Hepatocyte (in vitro differentiated cells): ENCODE measurements around the gene TCFL5. TPM values are rescaled to one million over a fixed set of nuclear protein-coding genes. Genes with fewer than 3 reads are reported as not detected.

Experiments
- DNase-seq: peaks from one replicate; pipeline ENCODE4 v3.0.0-alpha.2; 2016; ENCODE audit warnings: low spot score
- H2AFZ ChIP-seq: fragments of 200-600 bp; sonication (generic); 2 replicates; pipeline ENCODE4 v1.6.0; 2016; ENCODE audit warnings: antibody characterized with exemption, mild to moderate bottlenecking
- H3K27ac ChIP-seq: fragments of 200-600 bp; sonication (generic); 2 replicates; pipeline ENCODE4 v1.5.1; 2016; ENCODE audit warnings: mild to moderate bottlenecking
- H3K27me3 ChIP-seq: fragments of 200-600 bp; sonication (generic); 2 replicates; pipeline ENCODE4 v1.6.1; 2016
- H3K36me3 ChIP-seq: fragments of 200-600 bp; sonication (generic); replicated peaks from 2 replicates; pipeline ENCODE4 v1.5.1; 2016; ENCODE audit warnings: low read depth; ENCODE audit not compliant: insufficient read depth
- H3K4me1 ChIP-seq: fragments of 200-600 bp; sonication (generic); 2 replicates; pipeline ENCODE4 v1.5.1; 2016; ENCODE audit warnings: mild to moderate bottlenecking, moderate library complexity; ENCODE audit not compliant: insufficient read depth
- H3K4me2 ChIP-seq: fragments of 200-600 bp; sonication (generic); 2 replicates; pipeline ENCODE4 v1.6.0; 2016
- H3K4me3 ChIP-seq: fragments of 200-600 bp; sonication (generic); 2 replicates; pipeline ENCODE4 v1.5.1; 2016; ENCODE audit warnings: mild to moderate bottlenecking
- H3K79me2 ChIP-seq: fragments of 200-600 bp; sonication (generic); 2 replicates; pipeline ENCODE4 v1.6.0; 2017; ENCODE audit warnings: mild to moderate bottlenecking
- H3K9me2 ChIP-seq: fragments of 200-600 bp; sonication (generic); replicated peaks from 2 replicates; pipeline ENCODE4 v1.6.0; 2017; ENCODE audit warnings: mild to moderate bottlenecking; ENCODE audit not compliant: insufficient read depth
- H3K9me3 ChIP-seq: fragments of 200-600 bp; sonication (generic); 2 replicates; pipeline ENCODE4 v1.5.1; 2016; ENCODE audit warnings: low read depth, mild to moderate bottlenecking
- H4K20me1 ChIP-seq: fragments of 200-600 bp; sonication (generic); 2 replicates; pipeline ENCODE4 v1.6.0; 2016; ENCODE audit warnings: mild to moderate bottlenecking; ENCODE audit not compliant: insufficient read depth, poor library complexity, severe bottlenecking
- CTCF ChIP-seq: fragments of 200-600 bp; sonication (generic); IDR thresholded peaks from 2 replicates; pipeline ENCODE4 v1.5.1; 2016; ENCODE audit warnings: antibody characterized with exemption, mild to moderate bottlenecking; ENCODE audit not compliant: poor library complexity
- EZH2 ChIP-seq: fragments of 200-600 bp; sonication (generic); IDR thresholded peaks from 2 replicates; pipeline ENCODE4 v1.6.1; 2016; ENCODE audit warnings: antibody characterized with exemption, mild to moderate bottlenecking, borderline replicate concordance
- EZH2phosphoT487 ChIP-seq: fragments of 200-600 bp; sonication (generic); IDR thresholded peaks from one replicate; pipeline ENCODE4 v1.6.1; 2018; ENCODE audit warnings: antibody characterized with exemption, mild to moderate bottlenecking, low read depth, moderate library complexity; ENCODE audit not compliant: unreplicated experiment, severe bottlenecking
- WGBS: methylation state at CpG from one replicate; pipeline ENCODE4 v1.1.6; 2016; ENCODE audit warnings: low lambda C conversion rate; ENCODE audit errors: missing lambda C conversion rate; 5-methylcytosine and 5-hydroxymethylcytosine counted together
- polyA plus RNA-seq: library from polyadenylated mRNA; unstranded; fragments of >200 nt; fragmentation: Nextera tagmentation; extraction: Ambion mirVana; gene quantifications from 2 replicates; pipeline ENCODE4 v1.2.1, GENCODE V29; 2016
- total RNA-seq: library from RNA; depleted of rRNA; stranded (reverse); fragments of >200 nt; gene quantifications from 2 replicates; pipeline ENCODE4 v1.2.3, GENCODE V29; 2014

TCFL5 gene
- total and polyA plus RNA-seq, 2 experiments from 2014 or later = 8.5 to 9.5 TPM

DNA sequence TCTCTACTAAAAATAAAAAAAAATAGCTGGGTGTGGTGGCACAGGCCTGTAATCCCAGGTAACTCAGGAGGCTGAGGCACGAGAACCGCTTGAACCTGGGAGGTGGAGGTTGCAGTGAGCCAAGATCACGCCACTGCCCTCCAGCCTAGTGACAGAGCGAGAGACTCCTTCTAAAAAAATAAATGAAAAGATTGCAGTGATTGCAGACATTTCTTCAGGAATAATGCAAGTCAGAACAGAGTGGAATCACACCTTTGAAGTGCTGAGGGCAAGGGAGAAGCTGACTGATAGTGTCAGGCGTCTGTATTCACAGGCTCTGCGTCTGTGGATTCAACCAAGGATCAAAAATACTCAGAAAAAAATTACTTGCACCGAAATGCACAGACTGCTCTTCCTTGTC is 2.6 kb upstream of the TCFL5 start:
- H3K9me3 ChIP-seq = no peaks in the 10 kb centered on the region
- no peaks in the 10 kb centered on the region for H4K20me1 ChIP-seq
- H2AFZ ChIP-seq = no peak overlapping the region
- H3K27ac ChIP-seq = no peak overlapping the region
- DNase-seq = no peak
- 95% methylated on average over 7 of the region's 7 CpGs for WGBS
- no peaks in the 10 kb centered on the region for H3K9me2 ChIP-seq
- H3K36me3 ChIP-seq = no peaks in the 10 kb centered on the region
- no peak overlapping the region for H3K4me2 ChIP-seq
- H3K4me1 ChIP-seq = peaks cover 16% of the 10 kb centered on the region
- H3K4me3 ChIP-seq = no peak overlapping the region
- H3K79me2 ChIP-seq = peaks cover 12% of the 10 kb centered on the region
- TF ChIP-seq EZH2phosphoT487 (no peak), EZH2 (no peak), CTCF (no peak)
- H3K27me3 ChIP-seq = peaks cover 7% of the 10 kb centered on the region

DNA sequence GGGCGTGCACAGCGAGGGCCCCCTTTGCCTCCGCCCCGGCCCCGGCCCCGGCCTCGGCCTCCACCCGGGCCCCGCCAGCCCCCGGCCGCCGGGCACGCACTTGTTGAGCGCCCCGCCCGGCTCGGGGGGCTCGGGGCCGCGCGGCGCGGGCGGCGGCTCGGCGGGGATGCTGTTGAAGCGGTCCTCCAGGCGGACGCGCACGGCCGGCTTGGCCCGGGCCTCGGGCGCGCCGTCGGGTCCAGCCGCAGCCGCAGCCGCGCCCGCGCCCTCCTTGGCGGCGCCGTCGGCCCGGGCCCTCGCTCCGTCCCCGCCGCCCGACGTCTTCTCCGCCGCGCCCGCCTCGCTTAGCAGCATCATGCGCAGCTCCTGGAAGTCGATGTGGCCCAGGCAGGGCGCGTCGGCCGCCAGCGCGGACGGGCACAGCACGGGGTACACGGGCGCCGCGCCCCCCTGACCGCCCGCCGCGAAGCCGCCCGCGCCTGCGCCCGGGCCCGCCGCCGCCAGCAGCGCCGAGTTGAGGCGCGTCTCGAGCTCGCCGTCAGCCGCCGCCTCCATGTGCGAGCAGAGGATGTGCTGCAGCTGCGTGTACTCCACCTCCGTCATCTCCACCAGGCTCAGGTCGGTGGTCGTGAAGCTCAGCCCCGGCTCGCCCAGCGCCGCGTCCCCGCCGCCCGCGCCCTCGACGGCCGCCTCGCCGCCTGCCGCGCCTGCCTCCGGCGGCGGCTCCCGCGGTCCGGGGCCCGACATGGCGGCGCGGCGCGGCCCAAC is 514 bp downstream of the TCFL5 start:
- Histone ChIP-seq H3K27me3 (peaks cover 7% of the 10 kb centered on the region), H3K4me2 (peak overlapping the region; percentile 91), H3K79me2 (peaks cover 22% of the 10 kb centered on the region), H3K4me3 (peak overlapping the region; percentile 52), H3K27ac (no peak overlapping the region), H2AFZ (no peak overlapping the region), H3K36me3 (no peaks in the 10 kb centered on the region), H3K4me1 (peaks cover 19% of the 10 kb centered on the region), H3K9me2 (no peaks in the 10 kb centered on the region), H3K9me3 (no peaks in the 10 kb centered on the region), H4K20me1 (peaks cover 3% of the 10 kb centered on the region)
- no peak for TF ChIP-seq EZH2
- no peak for TF ChIP-seq EZH2phosphoT487
- TF ChIP-seq CTCF = no peak
- 2% methylated on average over 47 of the region's 129 CpGs for WGBS
- DNase-seq = peak; percentile 62

- peaks cover 3% of the 10 kb centered on the region for H4K20me1 ChIP-seq
- no peaks in the 10 kb centered on the region for H3K9me3 ChIP-seq
- peak overlapping the region; percentile 52 for H3K4me3 ChIP-seq
- H3K36me3 ChIP-seq = no peaks in the 10 kb centered on the region
- H3K4me2 ChIP-seq = peak overlapping the region; percentile 91
- H3K27me3 ChIP-seq = peaks cover 7% of the 10 kb centered on the region
- H2AFZ ChIP-seq = no peak overlapping the region
- H3K9me2 ChIP-seq = no peaks in the 10 kb centered on the region
- H3K79me2 ChIP-seq = peaks cover 22% of the 10 kb centered on the region
- no peak overlapping the region for H3K27ac ChIP-seq
- WGBS = 23% methylated on average over 17 of the region's 24 CpGs
- peaks cover 19% of the 10 kb centered on the region for H3K4me1 ChIP-seq
- no peak for DNase-seq
- TF ChIP-seq EZH2phosphoT487 = no peak
- peak; percentile 5 for TF ChIP-seq CTCF
These were observed 1.2 kb downstream of the TCFL5 start for GRCh38 chr20:62860391-62860923.
